Measurements from ENCODE around the gene TOPORS.

TOPORS gene

DNA sequence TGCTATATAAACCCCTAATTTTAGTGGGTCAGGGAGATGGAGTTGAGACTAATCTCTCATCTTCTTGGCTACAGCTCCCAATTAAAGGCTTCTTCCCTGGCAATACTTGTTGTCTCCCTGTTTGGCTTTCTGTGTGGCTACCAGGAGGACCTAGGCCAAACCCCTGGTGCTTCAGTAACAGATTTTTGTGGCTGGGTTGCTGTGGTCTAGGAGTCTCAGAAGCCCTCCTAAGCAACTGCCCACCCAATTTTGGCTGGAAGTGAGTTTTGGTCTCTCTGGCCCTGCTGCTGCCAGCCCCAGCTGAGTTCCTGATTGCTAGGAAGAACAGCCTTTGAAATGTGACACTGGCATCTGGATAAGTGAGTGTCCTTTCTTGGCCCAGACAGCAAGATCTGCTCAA is 36.1 kb downstream of the TOPORS start:
- TF ChIP-seq, protein P1, sequence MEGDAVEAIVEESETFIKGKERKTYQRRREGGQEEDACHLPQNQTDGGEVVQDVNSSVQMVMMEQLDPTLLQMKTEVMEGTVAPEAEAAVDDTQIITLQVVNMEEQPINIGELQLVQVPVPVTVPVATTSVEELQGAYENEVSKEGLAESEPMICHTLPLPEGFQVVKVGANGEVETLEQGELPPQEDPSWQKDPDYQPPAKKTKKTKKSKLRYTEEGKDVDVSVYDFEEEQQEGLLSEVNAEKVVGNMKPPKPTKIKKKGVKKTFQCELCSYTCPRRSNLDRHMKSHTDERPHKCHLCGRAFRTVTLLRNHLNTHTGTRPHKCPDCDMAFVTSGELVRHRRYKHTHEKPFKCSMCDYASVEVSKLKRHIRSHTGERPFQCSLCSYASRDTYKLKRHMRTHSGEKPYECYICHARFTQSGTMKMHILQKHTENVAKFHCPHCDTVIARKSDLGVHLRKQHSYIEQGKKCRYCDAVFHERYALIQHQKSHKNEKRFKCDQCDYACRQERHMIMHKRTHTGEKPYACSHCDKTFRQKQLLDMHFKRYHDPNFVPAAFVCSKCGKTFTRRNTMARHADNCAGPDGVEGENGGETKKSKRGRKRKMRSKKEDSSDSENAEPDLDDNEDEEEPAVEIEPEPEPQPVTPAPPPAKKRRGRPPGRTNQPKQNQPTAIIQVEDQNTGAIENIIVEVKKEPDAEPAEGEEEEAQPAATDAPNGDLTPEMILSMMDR (IDR thresholded peaks at IDR 0.05; ENCODE audit: control insufficient read depth, insufficient read depth, low read depth, low read length, missing control alignments): no peak
- DNase-seq (ENCODE audit: low read depth): no peak
- H3K4me3 ChIP-seq (ENCODE audit: control insufficient read depth, low read depth, low read length): no peak overlapping the region

DNA sequence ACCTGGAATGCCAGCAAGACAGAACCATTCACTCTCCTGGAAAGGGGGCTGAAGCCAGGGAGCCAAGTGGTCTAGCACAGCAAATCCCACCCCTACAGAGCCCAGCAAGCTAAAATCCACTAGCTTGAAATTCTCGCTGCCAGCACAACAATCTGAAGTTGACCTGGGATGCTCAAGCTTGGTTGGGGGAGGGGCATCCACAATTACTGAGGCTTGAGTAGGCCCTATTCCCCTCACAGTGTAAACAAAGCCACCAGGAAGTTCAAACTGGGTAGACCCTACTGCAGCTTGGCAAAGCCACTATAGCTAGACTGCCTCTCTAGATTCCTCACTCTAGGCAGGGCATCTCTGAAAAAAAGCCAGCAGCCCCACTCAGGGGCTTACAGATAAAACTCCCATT is 43.7 kb downstream of the TOPORS start:
- no peak overlapping the region for H3K4me3 ChIP-seq (ENCODE audit: control insufficient read depth, low read depth, low read length)
- TF ChIP-seq, protein P1 (IDR thresholded peaks at IDR 0.05; ENCODE audit: control insufficient read depth, insufficient read depth, low read depth, low read length, missing control alignments): no peak
- no peak for DNase-seq (ENCODE audit: low read depth)

DNA sequence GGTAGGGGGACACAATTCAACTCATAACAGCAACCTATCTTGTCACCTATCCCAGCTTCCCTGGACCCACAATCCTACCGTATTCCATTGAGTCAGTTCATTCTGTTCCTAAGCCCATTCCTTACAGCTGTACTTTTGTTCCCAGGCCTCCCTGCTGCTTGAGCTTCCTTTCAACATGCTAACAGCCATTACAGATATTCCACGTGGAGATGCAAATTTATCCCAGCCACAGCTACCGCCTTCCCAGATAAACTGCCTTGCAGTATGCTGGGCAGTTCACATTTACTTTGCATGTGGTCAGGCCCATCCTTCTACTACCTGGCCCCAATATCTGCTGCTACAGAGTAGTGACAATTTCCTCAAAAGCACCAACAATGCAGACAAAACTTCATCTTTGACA is 49.4 kb downstream of the TOPORS start:
- TF ChIP-seq, protein P1 (IDR thresholded peaks at IDR 0.05; ENCODE audit: control insufficient read depth, insufficient read depth, low read depth, low read length, missing control alignments): no peak
- no peak overlapping the region for H3K4me3 ChIP-seq (ENCODE audit: control insufficient read depth, low read depth, low read length)
- DNase-seq (ENCODE audit: low read depth): no peak

GRCh38 chr9:32502464-32502863 is 49.9 kb downstream of the TOPORS start:
- TF ChIP-seq, protein P1 (IDR thresholded peaks at IDR 0.05; ENCODE audit: control insufficient read depth, insufficient read depth, low read depth, low read length, missing control alignments): no peak
- no peak overlapping the region for H3K4me3 ChIP-seq (ENCODE audit: control insufficient read depth, low read depth, low read length)
- DNase-seq (ENCODE audit: low read depth): no peak

DNA sequence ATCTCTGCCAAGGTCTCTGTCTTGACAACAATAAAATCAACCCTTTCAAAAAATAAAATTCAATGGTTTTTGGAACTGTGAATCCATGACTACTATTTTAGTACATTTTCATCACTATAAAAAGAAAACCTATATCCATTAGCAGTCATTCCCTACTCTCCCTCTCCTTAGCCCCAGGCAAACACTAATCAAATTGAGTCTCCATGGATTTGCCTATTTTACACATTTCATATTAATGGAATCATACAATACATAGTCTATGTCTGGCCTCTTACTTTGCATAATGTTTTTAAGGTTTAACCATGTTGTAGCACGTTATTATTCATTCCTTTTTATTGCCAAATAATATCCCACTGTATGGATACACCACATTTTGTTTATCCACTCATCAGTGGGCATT is 50.5 kb downstream of the TOPORS start:
- TF ChIP-seq, protein P1 (IDR thresholded peaks at IDR 0.05; ENCODE audit: control insufficient read depth, insufficient read depth, low read depth, low read length, missing control alignments): no peak
- no peak overlapping the region for H3K4me3 ChIP-seq (ENCODE audit: control insufficient read depth, low read depth, low read length)
- no peak for DNase-seq (ENCODE audit: low read depth)

- H3K4me3 ChIP-seq (ENCODE audit: control insufficient read depth, low read depth, low read length): no peak overlapping the region
- no peak for DNase-seq (ENCODE audit: low read depth)
- TF ChIP-seq, protein P1 (IDR thresholded peaks at IDR 0.05; ENCODE audit: control insufficient read depth, insufficient read depth, low read depth, low read length, missing control alignments): no peak
Observed at GRCh38 chr9:32500768-32501167, 51.6 kb downstream of the TOPORS start.

DNA sequence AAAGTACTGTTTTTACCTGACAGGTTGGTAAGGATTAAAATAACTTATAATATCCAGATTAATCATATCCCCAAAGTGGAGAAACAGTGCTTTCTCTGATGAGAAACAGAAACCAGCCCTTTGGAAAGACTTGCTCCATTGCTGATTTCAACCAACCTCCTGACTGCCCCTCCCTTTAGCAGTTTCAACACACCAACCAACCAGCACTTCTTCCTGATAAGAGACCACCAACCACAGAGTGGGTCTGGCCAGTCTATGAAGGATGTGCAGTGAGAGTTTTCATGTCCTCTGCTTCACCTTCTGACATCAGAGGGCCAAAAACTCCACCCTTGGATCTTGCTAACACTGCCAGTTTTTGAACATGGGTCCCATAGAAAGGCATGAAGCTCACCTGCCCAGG is 54.5 kb downstream of the TOPORS start:
- no peak for DNase-seq (ENCODE audit: low read depth)
- TF ChIP-seq, protein P1 (IDR thresholded peaks at IDR 0.05; ENCODE audit: control insufficient read depth, insufficient read depth, low read depth, low read length, missing control alignments): no peak
- H3K4me3 ChIP-seq (ENCODE audit: control insufficient read depth, low read depth, low read length): no peak overlapping the region
